ENCODE results near the gene CD63. TPM values are rescaled to one million over a fixed set of nuclear protein-coding genes. Genes with fewer than 3 reads are reported as not detected.

Gene CD63
- total and polyA plus RNA-seq, 10 donors, result 395 to 750 (median 568) TPM

- TF ChIP-seq POLR2A (IDR thresholded peaks at IDR 0.05) (no peak), POLR2AphosphoS5 (IDR thresholded peaks at IDR 0.05) (no peak), CTCF (IDR thresholded peaks at IDR 0.05 in 8 of 11, conservative IDR thresholded peaks at IDR 0.05 in 3 of 11) (no peak)
- Histone ChIP-seq H3K27ac (no peak overlapping the region), H3K4me1 (peaks cover 16 to 52% (median 38%) of the 10 kb centered on the region in 6 donors), H3K9me3 (no peaks in the 10 kb centered on the region), H3K4me3 (no peak overlapping the region), H3K27me3 (replicated peaks in 1 of 7) (no peaks in the 10 kb centered on the region), H3K36me3 (no peaks in the 10 kb centered on the region)
- 87 to 94% (median 89%) methylated on average over 13 to 14 of the region's 14 CpGs for WGBS, 5 donors
- no peak for DNase-seq
- intact Hi-C loops (cut with DNase I; ENCODE audit: low total_unique reads), result no loop called here
Measured at GRCh38 chr12:55733021-55733555, 4.3 kb upstream of the CD63 start.

- H3K4me3 ChIP-seq, result no peak overlapping the region
- H3K9me3 ChIP-seq, result no peaks in the 10 kb centered on the region
- no peak for TF ChIP-seq POLR2AphosphoS5 (IDR thresholded peaks at IDR 0.05)
- TF ChIP-seq CTCF (IDR thresholded peaks at IDR 0.05 in 8 of 11, conservative IDR thresholded peaks at IDR 0.05 in 3 of 11), result no peak
- TF ChIP-seq POLR2A (IDR thresholded peaks at IDR 0.05), result no peak
- H3K36me3 ChIP-seq, result peaks cover 0 to 3% (median 0%) of the 10 kb centered on the region in 6 donors
- H3K4me1 ChIP-seq, result peaks cover 13 to 52% (median 38%) of the 10 kb centered on the region in 6 donors
- no peaks in the 10 kb centered on the region for H3K27me3 ChIP-seq (replicated peaks in 1 of 7)
- intact Hi-C loops (cut with DNase I; ENCODE audit: low total_unique reads), result no loop called here
- no peak for DNase-seq
- 90 to 93% (median 91%) methylated on average over 3 to 4 of the region's 4 CpGs for WGBS, 5 donors
- H3K27ac ChIP-seq, result peak overlapping the region in 2 of 8 donors; percentile 1 to 12
Measured at GRCh38 chr12:55732288-55732687, 3.5 kb upstream of the CD63 start.

- peak overlapping the region; percentile 82 to 99 (median 98) for H3K27ac ChIP-seq
- intact Hi-C loops (cut with DNase I; ENCODE audit: low total_unique reads), result no loop called here
- peak; percentile 85 for DNase-seq
- WGBS, 5 donors, result 2 to 6% (median 4%) methylated on average over 18 to 19 of the region's 19 CpGs
- H3K27me3 ChIP-seq (replicated peaks in 1 of 7), result no peaks in the 10 kb centered on the region
- no peaks in the 10 kb centered on the region for H3K9me3 ChIP-seq
- H3K4me3 ChIP-seq, result peak overlapping the region; percentile 65 to 84 (median 76)
- H3K4me1 ChIP-seq, result peaks cover 22 to 68% (median 50%) of the 10 kb centered on the region in 6 donors
- H3K36me3 ChIP-seq, result peaks cover 0 to 25% (median 19%) of the 10 kb centered on the region in 6 donors
- no peak for TF ChIP-seq CTCF (IDR thresholded peaks at IDR 0.05 in 8 of 11, conservative IDR thresholded peaks at IDR 0.05 in 3 of 11)
- TF ChIP-seq POLR2AphosphoS5 (IDR thresholded peaks at IDR 0.05), result peak in 1 of 3 donors; percentile 32
Measured at GRCh38 chr12:55729819-55730818, 1.3 kb upstream of the CD63 start.

All from spleen (tissue), 11 donors.